HG02798 (cell line): Measurements from ENCODE around the gene JOSD1.

Experiments used
- ATAC-seq: cut with Tn5 transposase; IDR thresholded peaks from one replicate; pipeline ENCODE4 v1.9.1; 2021; ENCODE audit warnings: mild to moderate bottlenecking; ENCODE audit not compliant: unreplicated experiment, poor library complexity

The JOSD1 gene

DNA sequence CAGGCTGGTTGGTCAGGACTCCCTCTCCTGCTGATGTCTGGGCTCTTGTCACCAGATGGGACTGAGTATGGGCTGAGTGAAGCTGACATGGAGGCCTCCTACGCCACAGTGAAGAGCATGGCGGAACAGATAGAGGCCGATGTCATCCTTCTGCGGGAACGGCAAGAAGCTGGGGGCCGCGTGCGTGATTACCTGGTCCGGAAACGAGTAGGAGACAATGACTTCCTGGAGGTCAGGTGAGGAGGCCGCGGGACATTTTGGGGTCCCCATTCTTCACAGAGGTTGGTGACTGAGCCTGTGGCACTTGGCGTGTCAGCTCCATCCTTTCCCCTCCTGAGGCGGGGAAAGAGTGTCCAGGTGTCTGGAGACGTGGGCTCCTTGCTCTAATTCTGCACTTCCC, 15.1 kb upstream of the JOSD1 start:
- ATAC-seq = no peak

DNA sequence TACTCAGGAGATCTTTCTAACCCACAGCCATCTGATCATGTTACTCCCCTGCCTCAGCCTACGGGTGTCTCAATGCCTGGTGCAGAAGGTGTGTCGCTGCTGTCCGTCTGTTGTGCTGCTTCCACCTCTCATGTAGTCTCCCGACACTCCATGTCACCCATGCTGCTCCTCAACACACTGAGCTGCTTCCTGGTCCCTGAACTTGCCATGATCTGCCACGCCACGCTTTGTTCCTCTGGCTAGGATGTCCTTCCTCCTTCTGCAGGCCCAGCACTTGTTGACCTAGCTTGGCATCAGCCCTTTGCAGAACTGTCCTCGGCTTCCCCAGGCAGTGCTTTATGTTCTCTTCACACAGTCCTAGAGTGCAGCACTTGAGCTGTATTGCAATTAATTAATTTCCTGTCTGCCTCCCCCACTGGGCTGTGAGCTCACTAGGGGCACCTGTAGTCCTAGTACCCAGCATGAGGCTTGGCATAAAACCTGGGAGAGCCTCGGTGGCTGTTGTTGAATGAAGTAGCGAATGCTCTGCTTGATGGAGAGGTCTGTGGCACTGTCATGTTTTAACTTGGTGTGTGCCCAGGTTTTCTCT, 14.5 kb upstream of the JOSD1 start:
- no peak for ATAC-seq

DNA sequence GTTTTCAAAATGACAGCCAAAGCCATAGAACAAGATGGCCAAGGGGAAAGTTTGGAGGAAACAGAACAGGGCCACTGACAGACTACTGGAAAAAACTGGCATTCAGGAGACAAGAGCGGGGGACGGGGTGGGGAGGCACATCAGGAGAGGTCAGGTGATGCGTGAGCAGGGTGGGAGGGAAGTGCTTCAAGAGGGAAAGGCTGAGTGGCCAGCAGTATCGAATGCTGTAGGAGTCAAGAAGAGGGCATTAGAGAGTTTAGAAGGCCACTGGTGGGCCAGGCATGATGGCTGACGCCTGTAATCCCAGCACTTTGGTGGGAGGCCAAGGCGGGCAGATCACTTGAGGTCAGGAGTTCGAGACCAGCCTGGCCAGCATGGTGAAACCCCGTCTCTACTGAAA, 13.2 kb upstream of the JOSD1 start:
- no peak for ATAC-seq

DNA sequence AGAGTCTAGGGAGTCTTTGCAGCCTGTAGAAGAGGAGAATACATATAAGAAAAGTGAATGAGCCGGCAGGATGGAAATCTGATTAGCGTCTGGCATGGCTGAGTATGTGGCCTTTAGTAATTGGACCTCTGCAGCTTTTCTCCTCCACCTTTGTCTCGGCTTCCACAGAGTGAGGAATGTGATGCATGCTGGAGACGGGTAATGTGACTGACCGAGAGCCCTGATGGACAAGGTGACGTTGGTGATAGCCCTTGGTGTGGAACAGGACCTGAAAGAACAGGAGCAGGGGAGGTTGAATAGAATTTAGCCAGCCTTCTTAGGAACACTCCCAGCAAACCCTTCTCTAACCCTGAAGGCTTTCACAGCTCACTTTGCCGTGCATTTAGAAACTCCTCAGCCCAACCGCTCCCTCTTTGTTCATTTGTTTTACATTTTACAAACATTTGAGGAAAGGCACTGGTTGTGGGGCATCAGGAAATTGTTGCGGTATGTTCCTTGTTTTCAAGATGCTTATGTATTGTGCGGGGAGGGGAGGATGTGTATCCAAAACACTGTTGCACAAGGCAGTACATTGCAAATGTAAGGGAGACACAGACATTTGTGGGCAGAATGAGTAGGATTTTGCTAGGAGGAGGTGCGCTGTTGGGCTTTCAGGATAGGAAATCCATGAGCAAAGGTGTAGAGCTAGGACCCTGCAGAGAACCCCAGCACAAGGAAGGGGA, 11.9 kb upstream of the JOSD1 start:
- ATAC-seq = no peak

DNA sequence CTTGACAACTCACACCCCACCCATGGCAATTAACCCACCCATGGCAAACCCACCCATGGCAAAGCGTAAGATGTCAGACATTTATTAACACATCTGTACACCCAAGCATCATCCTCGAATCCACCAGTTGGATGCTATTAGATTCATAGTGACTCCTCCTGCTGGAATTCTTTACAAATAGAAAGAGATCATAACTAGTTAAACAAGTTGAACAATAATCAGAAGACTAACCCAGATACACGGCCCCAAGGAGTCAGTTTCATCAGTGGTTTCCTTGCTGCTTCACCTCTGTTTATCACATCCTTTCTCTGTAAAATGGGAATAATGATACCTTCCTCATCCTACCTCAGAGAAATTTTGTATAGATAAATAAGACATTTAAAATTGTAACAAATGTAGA, 10.1 kb upstream of the JOSD1 start:
- ATAC-seq = no peak

DNA sequence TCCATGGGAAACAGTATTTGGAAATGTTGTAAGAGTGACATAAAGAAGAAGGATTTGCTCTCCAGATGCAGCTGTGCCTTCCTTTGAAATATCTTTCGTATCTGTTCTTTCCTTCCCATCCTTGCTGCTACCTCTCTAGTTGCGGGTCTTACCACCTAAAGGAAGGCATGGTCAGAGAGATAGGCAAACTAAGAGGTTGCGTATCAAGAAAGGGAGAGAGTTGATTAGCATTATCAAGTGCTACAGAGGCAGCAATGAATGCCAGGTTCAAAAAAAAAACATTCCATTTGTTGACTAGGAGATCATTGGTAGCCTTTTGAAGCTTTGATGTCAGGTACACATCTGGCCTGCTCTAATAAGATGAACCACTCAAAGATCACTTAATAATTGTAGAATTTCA, 9.6 kb upstream of the JOSD1 start:
- ATAC-seq = no peak

DNA sequence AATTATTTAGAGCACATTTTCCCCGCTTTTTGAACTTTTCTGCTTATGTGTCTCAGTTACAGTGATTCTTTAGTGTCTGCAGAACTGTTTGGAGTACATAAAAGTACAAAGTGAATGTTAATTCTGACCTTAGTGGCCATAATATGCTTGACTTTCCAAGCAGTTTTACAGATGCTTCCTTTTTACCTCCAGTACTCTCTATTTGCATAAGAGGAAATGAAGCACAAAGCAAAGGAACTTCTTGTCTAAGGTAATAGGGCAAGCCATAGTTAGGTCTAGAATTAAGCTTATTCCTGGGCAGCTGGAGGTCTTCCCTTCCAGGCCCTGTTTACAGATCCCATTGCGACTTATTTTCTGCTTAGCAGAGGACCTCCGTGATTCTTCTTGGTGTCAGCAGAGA, 8.6 kb upstream of the JOSD1 start:
- no peak for ATAC-seq

DNA sequence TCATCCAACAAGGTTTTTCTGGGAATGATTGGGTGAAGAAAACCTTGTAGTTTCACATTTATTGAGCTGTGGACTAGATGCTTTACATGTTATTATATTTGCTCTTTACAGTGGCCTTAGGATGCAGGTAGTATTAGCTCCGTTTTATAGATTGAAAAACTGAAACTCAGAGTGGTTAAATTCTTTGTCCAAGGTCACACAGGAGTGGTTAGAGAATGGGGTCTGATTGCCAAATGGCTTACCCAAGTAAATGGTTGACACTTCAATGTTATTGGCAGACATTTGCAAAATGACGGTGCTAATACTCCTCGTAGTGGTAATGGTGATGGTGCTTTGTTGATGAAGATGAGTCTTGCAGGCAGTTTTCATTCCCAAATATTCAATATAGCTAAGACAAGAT, 7.2 kb upstream of the JOSD1 start:
- ATAC-seq = no peak

DNA sequence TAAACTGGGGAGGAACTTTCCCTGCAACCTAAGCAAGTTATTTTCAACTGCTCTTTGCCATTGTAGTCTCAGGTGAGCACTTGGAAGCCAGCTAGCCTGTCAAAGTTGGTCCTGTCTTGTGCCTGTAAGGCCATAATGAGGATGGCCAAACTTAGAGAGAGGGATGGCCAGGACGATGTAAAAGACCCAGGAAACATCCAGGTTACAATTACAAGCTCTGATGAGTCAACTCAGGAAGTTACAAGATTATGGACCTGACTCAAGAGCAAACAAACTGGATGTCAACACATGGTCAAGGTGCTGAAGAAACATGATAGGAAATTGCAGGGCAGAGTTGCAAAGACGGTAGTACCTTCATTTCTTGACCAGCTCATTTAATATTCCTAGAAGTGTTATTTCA, 6.6 kb upstream of the JOSD1 start:
- ATAC-seq = no peak

DNA sequence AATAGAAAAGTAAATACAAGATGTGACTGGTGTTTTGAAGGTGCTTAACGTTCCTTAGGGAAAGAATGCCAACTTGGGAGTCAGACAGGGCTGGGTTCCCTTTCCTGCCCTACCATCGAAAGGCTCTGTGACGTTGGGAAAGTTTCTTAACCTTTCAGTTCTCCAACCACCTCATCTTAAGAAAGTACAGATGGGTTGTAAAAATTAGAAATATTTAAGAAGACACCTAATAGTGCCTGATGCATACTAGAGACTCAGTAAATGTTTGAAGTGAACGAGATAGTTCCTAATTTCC, 6.1 kb upstream of the JOSD1 start:
- no peak for ATAC-seq

DNA sequence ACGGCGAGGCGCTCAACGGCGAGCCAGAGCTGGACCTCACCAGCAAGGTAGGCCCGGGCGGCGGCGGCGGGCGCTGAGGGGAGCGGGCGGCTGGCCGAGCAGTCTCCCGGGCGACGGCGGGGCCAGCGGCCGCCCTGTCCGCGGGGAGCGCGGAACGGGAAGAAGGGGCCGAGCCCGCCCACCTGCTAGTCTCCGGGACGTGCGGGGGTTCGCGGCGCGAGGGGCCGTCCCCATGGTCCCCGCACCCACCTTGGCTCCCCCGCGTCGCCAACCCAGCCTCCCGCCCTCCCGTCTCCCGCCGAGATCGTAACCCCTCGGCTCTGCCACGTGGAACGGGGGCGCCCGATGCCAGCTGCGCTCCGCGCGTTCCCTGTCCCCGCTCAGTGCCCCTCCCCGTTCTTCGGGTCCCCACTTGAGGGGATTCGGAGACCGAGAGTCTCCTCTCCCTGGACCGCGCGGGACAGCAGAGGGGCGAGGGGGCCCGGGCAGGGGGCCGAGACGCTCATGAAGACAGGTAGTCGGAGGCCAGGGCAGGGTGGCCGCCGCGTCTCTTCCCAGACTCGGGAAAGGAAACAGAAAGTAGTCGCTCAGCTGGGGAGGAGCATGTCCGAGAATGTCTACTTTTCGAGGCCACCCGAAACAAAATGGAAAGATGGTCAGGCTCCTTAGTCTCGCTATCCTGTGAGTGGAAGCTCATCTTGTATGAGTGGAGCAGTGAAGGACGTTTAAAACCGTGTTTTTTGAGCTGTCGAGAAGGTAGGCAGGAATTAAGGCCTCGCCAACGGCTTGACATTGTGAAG, 5.6 kb upstream of the JOSD1 start:
- peak; percentile 2 for ATAC-seq

DNA sequence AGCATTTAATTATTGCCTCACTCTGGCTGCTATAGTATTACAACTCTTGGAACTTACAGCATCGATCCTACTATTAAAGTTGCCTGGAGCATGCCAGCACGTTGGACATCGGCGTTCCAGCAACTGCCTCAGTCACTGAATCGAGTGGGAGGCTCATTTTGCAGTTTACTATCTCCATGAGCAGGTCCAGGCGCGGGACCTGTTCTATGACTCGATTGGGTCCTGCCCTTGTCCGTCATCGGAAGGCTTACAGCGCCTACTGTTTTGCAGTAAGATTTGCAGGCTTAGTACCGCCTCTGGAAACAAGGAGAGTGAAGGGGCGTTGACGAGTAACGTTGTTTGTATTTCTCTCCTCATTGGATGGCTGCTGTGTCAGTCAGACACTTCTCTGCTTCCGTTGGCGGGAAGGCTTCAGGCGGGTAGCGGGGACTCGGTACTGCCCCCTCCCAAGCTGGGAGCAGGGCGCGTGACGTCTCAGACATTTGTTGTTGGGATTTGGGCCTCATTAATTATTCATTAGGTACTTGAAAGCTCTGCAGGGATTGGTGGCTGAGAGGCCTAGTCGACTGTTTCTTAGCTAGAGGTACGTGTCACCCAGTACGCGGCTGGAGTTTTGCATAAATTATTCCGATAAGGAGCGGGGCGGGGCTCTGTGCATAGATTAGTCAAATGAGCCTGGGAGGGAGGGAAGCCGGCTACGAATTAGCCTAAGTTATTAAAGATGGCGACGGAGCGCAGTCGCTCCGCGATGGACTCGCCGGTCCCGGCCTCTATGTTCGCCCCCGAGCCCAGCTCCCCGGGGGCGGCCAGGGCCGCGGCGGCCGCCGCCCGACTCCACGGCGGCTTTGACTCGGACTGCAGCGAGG, 4.7 kb upstream of the JOSD1 start, which contains the start of gene GTPBP1:
TSS of gene GTPBP1 (plus strand) at position 710 of the 866 bp plus-strand sequence. CDS start at position 722, 12 bp downstream.
- ATAC-seq = peak; percentile 79

DNA sequence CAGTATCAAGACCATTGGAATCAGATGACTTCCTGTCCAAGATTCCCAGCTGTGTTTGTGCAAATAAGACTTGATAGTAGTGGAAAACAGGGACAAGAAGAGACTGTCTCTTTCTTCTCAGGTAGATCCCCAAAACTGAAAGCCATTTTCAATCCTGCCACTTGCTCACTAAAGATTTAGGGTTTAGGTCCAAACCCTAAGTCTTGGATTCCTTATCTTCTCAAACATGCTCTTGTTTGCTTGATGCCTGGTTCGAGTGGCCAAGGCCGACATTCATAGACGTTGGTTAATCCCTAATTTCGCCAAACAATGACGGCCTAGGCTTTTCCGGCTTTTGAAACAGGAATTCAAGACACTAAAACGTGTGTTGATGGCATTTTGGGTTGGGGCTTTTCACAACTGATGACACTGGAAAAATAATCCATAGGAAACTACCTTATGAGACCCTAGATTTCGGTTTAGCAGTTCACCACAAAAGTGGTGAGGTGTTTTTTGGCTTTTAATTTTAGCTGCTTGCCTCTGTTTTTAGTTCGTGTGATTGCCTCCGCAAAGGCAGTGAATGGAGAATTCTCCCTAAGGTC, 4.0 kb upstream of the JOSD1 start:
- no peak for ATAC-seq

DNA sequence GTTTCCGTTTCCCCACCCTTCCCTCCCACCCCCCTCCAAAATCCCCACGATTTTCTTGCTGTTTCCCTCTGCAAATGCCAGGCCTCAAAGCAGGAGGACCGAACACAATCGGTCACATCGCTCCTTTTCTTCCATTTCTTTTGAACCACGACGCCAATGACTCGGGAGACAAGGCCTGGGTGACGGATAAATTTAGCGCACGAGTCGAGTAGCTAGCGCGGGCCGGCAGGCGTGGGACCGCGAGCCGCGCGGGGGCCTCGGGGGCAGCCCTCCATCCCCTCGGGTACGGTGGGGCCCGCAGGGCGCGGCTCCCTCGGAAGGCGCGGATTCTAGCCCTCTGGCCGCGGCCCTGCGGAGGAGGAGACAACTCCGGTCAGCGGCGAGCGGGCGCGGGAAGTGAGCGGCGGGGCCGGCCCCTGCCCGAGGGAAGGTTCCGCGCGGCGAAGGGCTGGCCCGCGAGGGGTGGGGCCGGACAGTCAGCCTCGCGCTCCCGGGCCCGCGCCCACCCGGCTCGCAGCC, 414 bp downstream of the JOSD1 start:
- ATAC-seq = no peak

DNA sequence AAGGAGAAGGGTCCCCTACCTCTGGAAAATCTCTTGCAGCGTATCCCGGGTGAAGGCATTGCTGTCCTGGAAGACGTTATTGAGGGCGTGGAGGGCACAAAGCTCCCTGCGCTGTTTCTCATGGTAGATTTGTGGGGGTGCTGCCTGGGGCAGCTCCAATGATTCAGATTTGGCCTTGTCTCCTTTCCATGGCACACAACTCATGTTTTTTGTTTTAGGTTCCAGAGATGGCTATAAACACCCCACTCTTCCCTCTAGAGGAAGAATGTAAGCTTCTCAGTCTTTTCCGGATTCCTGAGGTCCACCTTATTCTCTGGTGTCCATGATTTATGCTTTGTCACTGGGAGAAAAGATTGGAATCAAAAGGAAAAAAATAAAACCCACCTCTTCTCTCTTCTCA, 959 bp downstream of the JOSD1 start:
- no peak for ATAC-seq

DNA sequence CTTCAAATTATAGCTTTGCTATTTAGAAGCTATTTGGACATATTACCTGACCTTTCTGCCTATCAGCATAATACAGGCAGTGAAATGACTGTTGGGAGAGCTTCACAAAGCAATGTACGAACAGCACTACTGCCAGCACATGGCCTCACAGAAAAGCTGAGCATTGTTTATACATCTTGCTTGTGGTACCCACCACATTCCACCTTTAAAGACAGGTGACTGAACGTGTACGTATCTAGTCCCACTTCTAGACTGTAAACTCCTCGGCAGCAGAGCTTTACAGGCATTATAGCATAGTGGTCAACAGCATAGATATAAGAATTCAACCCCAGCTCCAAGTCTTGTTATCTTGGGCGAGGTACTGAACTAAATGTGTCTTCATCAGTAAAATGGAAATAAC, 1.6 kb downstream of the JOSD1 start:
- ATAC-seq = no peak

DNA sequence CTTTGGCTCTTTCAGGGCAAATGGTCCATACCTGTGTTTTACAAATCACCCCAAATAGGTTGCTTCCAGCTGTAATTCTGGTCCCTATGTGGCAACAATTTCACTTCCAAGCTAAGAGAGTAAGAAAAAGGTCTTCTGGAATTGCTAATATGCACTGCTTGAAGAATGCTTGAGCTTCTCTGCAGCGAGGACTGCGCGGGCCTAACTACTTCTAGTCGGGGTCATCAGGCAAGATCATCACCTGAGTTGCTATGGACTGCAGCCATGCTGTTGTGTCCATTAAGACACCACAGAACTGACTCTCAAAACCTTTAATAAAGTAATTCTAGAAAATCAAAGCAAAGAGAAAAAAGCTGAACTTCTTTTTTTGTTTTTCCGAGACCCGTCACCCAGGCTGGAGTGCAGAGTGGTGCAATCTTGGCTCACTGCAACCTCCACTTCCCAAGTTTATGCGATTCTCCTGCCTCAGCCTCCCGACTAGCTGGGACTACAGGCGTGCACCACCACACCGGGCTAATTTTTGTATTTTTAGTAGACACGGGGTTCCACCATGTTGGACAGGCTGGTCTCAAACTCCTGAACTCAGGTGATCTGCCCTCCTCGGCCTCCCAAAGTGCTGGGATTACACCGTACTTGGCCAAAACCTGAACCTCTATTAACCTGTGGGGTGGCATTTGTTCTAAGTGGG, 2.2 kb downstream of the JOSD1 start:
- ATAC-seq = no peak

DNA sequence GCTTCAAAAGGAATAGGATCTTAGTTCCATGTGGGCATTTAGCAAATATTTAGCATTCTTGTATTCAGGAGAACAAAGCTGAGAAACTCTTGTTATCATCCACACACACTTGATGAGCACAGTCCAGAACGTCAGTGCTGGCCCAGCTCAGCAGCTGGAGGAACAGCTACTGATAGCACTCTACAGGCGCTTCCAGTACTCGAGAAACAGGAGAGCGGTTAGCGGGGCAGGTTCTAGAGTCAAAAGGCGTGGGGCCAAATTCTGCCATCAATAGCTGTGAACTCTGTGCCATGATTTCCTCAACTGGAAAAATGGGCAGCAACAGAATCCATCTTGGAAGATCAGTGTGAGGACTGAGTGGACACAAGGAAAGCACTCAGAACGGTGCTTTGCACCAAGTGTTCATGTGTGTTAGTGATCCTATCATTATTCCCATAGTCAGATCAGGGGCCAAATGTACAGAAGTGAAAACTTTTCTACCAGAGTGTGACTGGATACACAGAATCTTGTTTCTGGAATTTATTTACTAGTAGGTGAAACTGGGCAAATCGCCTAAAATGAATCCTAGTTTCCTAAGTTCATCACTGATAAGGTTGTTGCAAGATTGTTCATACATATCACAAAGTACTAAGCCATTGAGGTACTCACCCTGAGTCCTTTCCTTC, 3.2 kb downstream of the JOSD1 start:
- ATAC-seq = no peak
